Transverse colon (tissue), 4 donors: ENCODE data around the gene TXNRD3. TPM values are rescaled to one million over a fixed set of nuclear protein-coding genes. Genes with fewer than 3 reads are reported as not detected.
A peak's percentile ranks its signal among the peaks of the same experiment; 100 is the strongest.

ENCODE experiments used
- DNase-seq: peaks from one replicate; pipeline ENCODE4 v3.0.0-alpha.2; 2019
- H3K27ac ChIP-seq, 4 donors: fragments of 200-600 bp; sonication (generic); 2 replicates each; pipeline ENCODE4 v1.5.1; 2016 to 2018; ENCODE audit warnings: inconsistent platforms in 4 of 4
- H3K27me3 ChIP-seq: fragments of 200-600 bp; sonication (generic); 2 replicates; pipeline ENCODE4 v1.5.1; 2017; ENCODE audit warnings: inconsistent platforms
- H3K36me3 ChIP-seq, 4 donors: fragments of 200-600 bp; sonication (generic); 2 replicates each; pipeline ENCODE4 v1.5.1; 2017 to 2019; ENCODE audit warnings: inconsistent platforms in 4 of 4
- H3K4me1 ChIP-seq, 4 donors: fragments of 200-600 bp; sonication (generic); 2 replicates each; pipeline ENCODE4 v1.5.1; 2017 to 2020; ENCODE audit warnings: inconsistent platforms in 4 of 4
- H3K4me3 ChIP-seq, 4 donors: fragments of 200-600 bp; sonication (generic); 1 replicate in 1 of 4; 2 replicates in 3 of 4; pipeline versions ENCODE4 v1.5.1 to v1.6.1; 2017 to 2019; ENCODE audit warnings: inconsistent platforms in 4 of 4
- H3K9me3 ChIP-seq, 2 donors: fragments of 200-600 bp; sonication (generic); 2 replicates each; pipeline ENCODE4 v1.5.1; 2017 to 2019; ENCODE audit warnings: inconsistent platforms in 2 of 2
- EP300 ChIP-seq: sonication (generic); formaldehyde crosslinking; IDR thresholded peaks from one replicate; pipeline ENCODE4 v1.6.1; 2017; ENCODE audit warnings: antibody characterized with exemption, low read depth
- POLR2A ChIP-seq: fragments of 450-650 bp; IDR thresholded peaks from one replicate; pipeline ENCODE4 v1.6.1; 2016; ENCODE audit warnings: antibody characterized with exemption, mild to moderate bottlenecking, moderate library complexity
- POLR2AphosphoS5 ChIP-seq, 3 donors: sonication (generic); formaldehyde crosslinking; IDR thresholded peaks; one replicate each; pipeline ENCODE4 v1.6.1; 2016; ENCODE audit warnings: antibody characterized with exemption in 3 of 3
- WGBS, 2 donors: methylation state at CpG; one replicate each; pipeline ENCODE4 v1.1.5; 2018; ENCODE audit warnings: low coverage in 1 of 2; 5-methylcytosine and 5-hydroxymethylcytosine counted together
- in situ Hi-C, 4 donors: fragments of 200-750 bp; cut with MboI; loops; one replicate each; pipeline versions ENCODE4 v1.15.0 to v1.15.1; 2017; ENCODE audit warnings: low sequenced_read_pairs in 3 of 4, low pct_ligation_motif_present in 1 of 4, low pct_unique_long_range_greater_than_20kb in 1 of 4
- intact Hi-C: fragments of 100-400 bp; cut with DNase I; formaldehyde crosslinking; loops from one replicate; pipeline ENCODE4 v1.15.1; 2023; ENCODE audit warnings: low total_unique reads
- total RNA-seq, 4 donors: library from RNA; depleted of rRNA; stranded (reverse); fragments of >200 nt; gene quantifications; one replicate each; pipeline ENCODE4 v1.1.0, GENCODE V29; 2016
- TF ChIP-seq, protein P1 (sequence below), 5 experiments: fragments of 200-600 bp in 3 of 5; fragments of 450-650 bp in 2 of 5; sonication (generic) in 3 of 5; IDR thresholded peaks; 1 replicate in 2 of 5; 2 replicates in 3 of 5; pipeline ENCODE4 v1.5.1; 2016 to 2017; ENCODE audit warnings: antibody characterized with exemption in 5 of 5, inconsistent platforms in 3 of 5, mild to moderate bottlenecking in 2 of 5, moderate library complexity in 1 of 5

TXNRD3 gene
- 1 to 10 TPM; 2.0 to 6.4 (median 3.5) TPM for total RNA-seq

DNA sequence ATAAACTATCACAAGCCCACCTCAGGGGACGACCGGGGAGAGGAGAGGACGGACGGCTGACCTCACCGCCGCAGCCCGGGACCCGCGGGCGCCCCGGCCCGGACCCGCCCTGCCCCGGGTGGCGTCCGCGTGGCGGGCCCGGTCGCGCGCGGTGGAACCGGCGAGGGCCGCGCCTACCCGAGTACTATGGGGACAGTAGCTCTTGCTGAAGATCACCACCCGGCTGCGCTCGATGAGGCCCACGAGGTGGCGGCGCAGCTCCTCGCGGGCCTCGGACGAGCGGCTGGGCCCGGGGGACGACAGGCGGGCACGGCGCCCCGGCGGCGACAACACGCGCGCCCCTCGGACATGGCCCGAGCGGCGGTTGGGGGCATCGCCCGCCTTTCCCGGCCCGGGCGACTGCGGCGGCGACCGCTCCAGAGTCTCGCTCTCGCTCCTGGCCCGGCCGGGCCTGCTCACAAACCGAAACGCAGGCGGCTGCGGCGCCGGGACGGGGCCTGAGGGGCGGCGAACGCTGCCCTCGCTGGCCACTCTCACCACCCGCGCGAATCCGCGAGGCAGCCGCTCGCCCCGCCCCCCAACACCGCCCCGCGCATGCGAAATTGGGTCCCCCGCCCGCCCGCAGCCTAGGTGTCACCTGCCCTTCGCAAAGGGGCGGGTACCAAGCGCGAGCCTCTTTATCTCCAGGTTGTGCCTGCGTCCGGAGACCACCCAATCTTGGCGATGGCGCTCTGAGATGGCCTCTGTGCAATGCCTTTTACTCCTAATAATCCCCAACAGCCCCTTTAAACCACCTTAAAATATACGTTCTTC, at the start of gene TXNRD3:
TSS of gene TXNRD3 (minus strand) at position 554 of the 813 bp plus-strand sequence.
- 0 to 2% methylated on average over 1 to 36 of the region's 102 CpGs for WGBS, 2 donors
- H3K9me3 ChIP-seq: no peaks in the 10 kb centered on the region
- intact Hi-C loops: no loop called here

DNA sequence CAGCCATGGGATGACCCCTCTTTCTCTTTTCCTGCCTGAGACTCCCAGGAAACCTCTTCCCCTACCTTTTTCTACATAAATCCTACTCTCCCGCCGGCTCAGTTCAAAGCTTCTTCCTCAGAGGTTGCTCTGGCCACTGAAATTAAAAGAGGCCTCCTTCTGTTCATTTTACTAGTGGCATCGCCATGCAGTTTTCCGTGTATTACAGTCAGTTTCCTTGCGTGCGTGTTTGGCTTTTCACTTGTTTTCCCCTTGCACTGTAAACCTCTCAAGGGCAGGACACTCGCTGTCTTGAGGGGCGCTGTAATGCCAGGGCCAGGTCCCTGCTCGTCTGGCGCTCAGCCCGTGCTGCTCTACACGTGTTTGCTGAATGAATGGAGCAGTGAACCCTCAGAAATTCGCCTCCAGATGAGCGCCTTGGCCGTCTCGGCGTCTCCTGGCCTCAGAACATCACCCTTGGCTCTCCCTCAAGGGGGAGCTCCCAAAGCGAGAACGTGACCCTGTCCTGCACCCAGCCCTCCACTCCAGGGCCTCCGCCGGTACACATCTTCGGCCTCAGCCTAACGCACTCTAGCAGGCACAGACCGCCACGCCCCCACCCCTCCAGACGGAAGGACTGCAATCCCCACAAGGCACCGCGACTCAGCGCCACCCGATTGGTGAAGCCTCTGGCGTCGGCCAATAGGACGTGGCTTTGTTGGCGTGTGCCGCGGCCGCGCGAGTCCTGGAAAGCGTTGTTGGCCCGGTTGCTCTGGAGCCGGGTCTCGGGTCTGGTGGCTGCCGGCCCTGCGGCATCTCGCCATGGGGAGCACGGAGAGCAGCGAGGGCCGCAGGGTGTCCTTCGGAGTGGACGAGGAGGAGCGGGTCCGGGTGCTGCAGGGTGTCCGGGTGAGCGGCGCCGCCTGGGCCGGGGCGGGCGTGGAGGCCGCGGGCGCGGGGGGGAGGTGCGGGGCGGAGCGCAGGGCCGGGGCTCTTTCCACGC, 48.9 kb upstream of the TXNRD3 start, which contains the start of gene CHCHD6:
TSS of gene CHCHD6 (plus strand) at position 729 of the 982 bp plus-strand sequence. CDS start at position 802, 73 bp downstream.
- Histone ChIP-seq H3K36me3 (no peaks in the 10 kb centered on the region), H3K27me3 (peaks cover 21% of the 10 kb centered on the region), H3K4me3 (peak within 1 kb of the TSS; percentile 72 to 82 (median 80)), H3K27ac (peak within 1 kb of the TSS in 3 of 4 donors; percentile 9 to 69 (median 61)), H3K9me3 (no peaks in the 10 kb centered on the region), H3K4me1 (peaks cover 0 to 15% (median 12%) of the 10 kb centered on the region in 4 donors)
- in situ Hi-C loops (no loop called here), intact Hi-C loops (no loop called here)
- DNase-seq: peak; percentile 95
- TF ChIP-seq POLR2AphosphoS5 (IDR thresholded peaks at IDR 0.05) (peak in 1 of 3 donors; percentile 39), EP300 (no peak)
- TF ChIP-seq, protein P1, sequence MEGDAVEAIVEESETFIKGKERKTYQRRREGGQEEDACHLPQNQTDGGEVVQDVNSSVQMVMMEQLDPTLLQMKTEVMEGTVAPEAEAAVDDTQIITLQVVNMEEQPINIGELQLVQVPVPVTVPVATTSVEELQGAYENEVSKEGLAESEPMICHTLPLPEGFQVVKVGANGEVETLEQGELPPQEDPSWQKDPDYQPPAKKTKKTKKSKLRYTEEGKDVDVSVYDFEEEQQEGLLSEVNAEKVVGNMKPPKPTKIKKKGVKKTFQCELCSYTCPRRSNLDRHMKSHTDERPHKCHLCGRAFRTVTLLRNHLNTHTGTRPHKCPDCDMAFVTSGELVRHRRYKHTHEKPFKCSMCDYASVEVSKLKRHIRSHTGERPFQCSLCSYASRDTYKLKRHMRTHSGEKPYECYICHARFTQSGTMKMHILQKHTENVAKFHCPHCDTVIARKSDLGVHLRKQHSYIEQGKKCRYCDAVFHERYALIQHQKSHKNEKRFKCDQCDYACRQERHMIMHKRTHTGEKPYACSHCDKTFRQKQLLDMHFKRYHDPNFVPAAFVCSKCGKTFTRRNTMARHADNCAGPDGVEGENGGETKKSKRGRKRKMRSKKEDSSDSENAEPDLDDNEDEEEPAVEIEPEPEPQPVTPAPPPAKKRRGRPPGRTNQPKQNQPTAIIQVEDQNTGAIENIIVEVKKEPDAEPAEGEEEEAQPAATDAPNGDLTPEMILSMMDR (IDR thresholded peaks at IDR 0.05): peak in 1 of 5 experiments; percentile 24
- WGBS, 2 donors: 3 to 8% methylated on average over 7 to 34 of the region's 69 CpGs

More for the DNA sequence above, at the start of gene TXNRD3:
- Histone ChIP-seq H3K27ac (peak within 1 kb of the TSS; percentile 81 to 88 (median 86)), H3K27me3 (peaks cover 9% of the 10 kb centered on the region), H3K4me3 (peak within 1 kb of the TSS; percentile 66 to 93 (median 76)), H3K36me3 (no peaks in the 10 kb centered on the region), H3K4me1 (peaks cover 0 to 7% (median 3%) of the 10 kb centered on the region in 4 donors)
- peak; percentile 87 for DNase-seq
- TF ChIP-seq POLR2AphosphoS5 (IDR thresholded peaks at IDR 0.05): peak; percentile 26 to 67 (median 65)
- TF ChIP-seq, protein P1 (IDR thresholded peaks at IDR 0.05): no peak
- peak; percentile 52 for TF ChIP-seq POLR2A
- in situ Hi-C loops: no loop called here

DNA sequence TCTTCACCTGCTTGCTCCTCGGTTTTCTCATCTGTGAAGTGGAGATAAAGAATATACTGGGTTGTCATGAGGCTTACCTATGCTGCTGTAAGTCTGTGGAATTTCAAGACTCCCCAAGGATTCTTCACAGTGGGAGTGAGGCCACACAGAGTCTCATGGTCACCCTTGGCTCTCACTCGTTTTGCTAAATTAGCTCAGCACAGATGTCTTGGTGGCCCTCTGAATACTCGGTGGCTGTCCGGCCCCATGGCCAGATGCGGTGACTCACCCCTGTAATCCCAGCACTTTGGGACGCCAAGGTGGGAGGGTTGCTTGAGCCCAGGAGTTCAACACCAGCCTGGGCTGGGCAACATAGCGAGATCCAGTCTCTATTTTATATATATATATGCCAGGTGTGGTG, 44.1 kb upstream of the TXNRD3 start:
- 85 to 100% methylated on average over 1 to 7 of the region's 7 CpGs for WGBS, 2 donors
- TF ChIP-seq EP300 (no peak), POLR2AphosphoS5 (IDR thresholded peaks at IDR 0.05) (no peak)
- TF ChIP-seq, protein P1 (IDR thresholded peaks at IDR 0.05): no peak
- Histone ChIP-seq H3K9me3 (no peaks in the 10 kb centered on the region), H3K27ac (no peak overlapping the region), H3K27me3 (peaks cover 57% of the 10 kb centered on the region), H3K36me3 (no peaks in the 10 kb centered on the region), H3K4me3 (no peak overlapping the region), H3K4me1 (peaks cover 0 to 7% (median 4%) of the 10 kb centered on the region in 4 donors)
- in situ Hi-C loops (loop anchor here in 2 of 4 donors (25.0 kb wide), 2 partner anchors 763 to 838 kb away; no protein-coding TSS in a partner anchor), intact Hi-C loops (no loop called here)
- no peak for DNase-seq
